GM18951 (cell line): ENCODE results near the gene FANCE.

Experiments
- POLR2A ChIP-seq: IDR thresholded peaks from 4 replicates; pipeline ENCODE4 v1.6.1; 2011; ENCODE audit warnings: mild to moderate bottlenecking; ENCODE audit not compliant: insufficient read length, insufficient read depth; ENCODE audit errors: extremely low read depth
- in situ Hi-C: fragments of 300-500 bp; cut with MboI; formaldehyde crosslinking; loops from one replicate; pipeline ENCODE4 v1.12.0; 2022; ENCODE audit warnings: low sequenced_read_pairs, mixed read lengths, inconsistent platforms; ENCODE audit not compliant: unreplicated experiment

FANCE gene

DNA sequence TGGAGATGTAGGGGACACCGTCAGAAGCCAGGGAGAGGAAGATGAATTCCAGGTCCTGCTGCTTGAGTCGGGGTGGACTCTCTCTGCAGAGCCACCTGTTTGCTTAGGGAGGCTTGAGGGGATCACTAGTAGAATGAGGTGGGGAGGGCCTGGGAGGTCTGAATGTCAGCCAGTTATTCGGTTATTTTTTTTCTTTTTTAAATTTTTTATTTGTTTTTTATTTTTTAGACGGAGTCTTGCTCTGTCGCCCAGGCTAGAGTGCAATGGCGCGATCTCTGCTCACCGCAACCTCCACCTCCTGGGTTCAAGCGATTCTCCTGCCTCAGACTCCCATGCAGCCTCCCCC is 36.4 kb downstream of the FANCE start:
- in situ Hi-C loops, result no loop called here
- no peak for TF ChIP-seq POLR2A

DNA sequence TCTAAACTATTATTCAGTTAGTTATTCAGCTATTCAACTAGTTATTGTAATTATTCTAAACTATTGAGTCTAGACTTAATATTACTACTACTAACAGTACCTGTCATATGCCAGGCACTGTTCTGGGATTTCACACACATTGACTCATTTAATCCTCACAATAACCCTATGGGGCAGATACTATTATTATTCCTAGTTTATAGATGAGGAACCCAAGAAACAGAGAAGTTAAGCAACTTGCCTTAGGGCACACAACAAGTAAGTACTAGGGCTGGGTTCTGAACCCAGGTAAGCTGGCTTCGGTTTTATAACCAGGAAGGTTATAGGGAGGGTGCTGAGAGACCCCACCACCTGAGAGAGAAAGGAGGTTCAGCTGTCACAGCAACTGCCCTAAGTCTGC is 36.9 kb downstream of the FANCE start:
- no peak for TF ChIP-seq POLR2A
- in situ Hi-C loops, result no loop called here

DNA sequence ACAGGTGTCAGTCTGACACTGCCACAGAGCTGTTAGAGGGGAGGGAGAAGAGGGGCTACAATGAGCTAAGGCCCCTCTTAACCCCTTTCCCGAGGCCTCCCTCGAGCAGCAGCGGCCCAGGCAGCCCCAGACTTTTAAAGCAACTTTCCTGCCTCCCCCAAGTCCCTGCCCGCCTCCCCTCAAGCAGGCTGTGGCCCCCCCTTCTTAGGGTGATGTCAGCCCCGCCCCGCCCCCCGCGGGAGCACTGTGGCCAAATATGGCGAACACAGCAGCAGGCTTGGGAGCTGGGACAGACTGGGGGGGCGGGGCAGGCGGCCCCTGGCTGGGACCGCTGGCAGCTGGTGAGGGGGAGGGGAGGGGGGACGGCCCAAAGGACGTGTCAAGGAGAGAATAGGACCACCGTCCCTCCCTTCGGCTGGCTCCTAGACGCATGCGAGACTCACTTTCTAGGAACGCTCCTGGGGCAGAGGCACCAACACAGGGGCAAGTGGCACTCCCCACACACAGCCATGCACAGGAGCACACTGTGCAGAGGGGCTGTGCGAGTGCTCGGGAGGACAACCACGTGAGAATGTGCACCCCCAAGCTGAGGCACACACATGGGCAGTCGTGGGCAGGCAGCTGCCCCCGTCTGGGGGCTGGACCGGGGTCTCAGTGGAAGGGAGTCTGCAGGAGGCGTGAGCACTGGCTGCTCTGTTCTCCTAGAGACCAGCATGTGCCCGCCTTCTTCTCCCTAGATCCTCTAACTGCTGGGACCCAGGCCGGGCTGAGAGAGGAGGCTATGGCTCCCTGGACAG is 38.1 kb downstream of the FANCE start:
- in situ Hi-C loops, result no loop called here

DNA sequence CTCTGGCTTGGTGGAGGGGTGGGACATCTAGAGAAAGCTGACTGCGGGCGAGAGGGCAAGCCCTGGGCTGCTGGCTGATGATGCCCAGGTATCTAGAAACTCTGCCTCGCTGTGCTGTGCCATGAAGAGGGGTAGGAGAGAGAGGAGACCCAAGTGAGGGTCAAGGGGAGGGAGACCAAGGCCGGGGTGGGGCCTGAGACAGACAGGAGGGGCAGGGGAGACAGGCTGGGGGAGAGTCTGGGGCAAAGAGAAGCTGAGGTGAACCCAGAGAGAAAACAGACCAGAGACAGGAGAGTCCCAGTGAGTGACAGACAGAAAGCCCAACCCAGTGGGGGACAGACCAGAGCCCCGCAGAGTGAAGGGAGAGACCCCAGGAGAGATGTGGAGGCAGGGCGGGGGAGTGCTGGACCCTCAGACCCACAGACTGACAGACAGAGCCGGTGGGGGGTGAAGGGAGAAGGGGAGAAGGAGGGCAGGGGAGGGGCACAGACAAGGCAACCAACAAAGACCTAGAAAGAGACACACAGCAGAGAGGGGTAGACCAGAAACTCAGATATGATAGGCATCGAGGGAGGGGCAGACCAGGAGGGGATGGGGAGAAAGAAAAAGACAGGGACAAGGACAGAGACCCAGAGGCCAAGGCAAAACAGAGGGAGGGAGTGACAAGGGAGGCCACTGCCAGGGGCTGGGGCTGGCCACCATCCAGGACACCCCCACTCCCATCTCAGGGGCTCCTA is 38.9 kb downstream of the FANCE start:
- TF ChIP-seq POLR2A, result no peak
- in situ Hi-C loops, result no loop called here

More for the DNA sequence above, 38.1 kb downstream of the FANCE start:
- TF ChIP-seq POLR2A, result no peak

DNA sequence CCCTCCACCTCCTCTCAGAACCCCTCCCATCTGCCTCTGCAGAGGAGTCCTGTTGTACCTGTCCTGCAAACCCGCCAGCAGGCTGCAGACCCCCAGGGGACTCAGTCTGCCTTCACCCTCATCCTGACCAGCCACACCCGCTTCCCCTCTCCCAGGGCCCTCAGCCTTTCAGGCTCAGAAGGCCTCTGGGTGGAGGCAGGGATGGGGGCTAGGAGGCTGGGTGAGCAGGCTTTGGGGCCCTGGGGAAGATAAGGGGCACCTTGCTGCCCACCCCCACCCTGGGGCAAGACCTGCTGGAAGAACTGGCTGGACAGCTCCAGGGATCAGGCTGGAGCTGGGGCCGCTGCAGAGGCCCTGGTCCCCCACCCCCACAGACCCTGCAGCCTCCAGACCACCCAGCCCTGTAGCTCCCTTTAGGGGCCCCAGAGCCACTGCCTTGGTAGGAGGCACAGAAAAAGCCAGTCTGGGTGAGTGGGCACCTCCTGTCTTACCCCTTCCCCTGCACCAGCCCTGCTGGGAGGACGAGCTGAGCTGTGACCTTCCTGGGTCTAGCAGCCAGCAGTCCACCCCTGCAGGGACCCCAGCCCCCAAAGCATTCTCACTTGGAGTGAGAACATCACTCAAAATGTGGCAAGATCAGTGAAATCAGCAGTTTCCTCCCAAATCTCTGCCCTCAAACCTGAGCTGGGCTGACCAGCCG is 39.6 kb downstream of the FANCE start:
- TF ChIP-seq POLR2A, result no peak
- in situ Hi-C loops, result no loop called here

DNA sequence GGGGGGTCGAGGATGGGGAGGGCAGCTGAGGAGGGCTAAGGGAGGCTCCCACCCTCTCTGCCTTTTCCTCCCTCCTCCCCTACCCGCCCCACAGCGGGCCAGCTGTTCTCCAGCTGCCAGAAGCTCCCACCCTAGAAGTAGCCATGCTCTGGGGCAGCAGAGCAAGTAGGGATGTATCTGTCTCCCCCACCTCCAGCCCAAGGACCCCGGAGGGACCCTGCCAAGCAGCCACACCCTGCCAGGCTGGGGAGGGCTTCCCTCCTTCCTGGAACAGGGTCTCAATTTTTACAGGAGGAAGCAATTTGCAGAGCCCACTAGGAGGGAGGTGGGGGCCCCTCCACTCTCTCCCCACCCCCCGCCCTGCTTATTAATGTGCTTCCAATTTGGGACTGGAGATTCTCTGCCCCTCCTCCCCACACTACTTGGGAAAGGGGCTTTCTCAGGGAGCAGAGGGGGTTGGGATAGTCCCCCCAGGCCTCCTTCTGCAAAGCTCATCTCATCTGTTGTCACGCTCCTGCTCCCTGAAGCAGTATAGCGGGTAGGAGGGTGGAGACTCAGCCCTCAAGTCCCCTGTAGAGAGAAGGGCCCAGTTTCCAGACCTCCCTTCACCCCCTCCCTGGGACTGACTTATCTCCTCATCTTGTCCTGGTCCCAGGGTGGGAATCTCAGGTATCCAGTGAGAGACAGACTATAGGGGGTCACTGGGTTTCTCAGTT is 40.3 kb downstream of the FANCE start:
- no peak for TF ChIP-seq POLR2A
- in situ Hi-C loops, result no loop called here

DNA sequence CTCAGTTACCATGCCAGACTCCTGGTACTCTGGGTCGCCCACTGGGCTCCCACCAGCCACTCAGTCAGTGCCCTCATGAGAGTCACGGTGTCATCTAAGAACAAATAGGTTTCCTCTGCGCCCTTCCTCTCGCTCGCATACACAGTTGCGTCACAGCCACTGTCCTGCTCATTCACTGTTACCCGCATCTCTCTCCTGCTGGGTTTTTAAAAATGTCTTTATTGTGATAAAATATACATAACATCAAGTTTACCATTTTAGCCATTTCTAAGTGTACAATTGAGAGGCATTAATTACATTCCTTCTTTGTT is 40.8 kb downstream of the FANCE start:
- in situ Hi-C loops, result no loop called here
- no peak for TF ChIP-seq POLR2A

DNA sequence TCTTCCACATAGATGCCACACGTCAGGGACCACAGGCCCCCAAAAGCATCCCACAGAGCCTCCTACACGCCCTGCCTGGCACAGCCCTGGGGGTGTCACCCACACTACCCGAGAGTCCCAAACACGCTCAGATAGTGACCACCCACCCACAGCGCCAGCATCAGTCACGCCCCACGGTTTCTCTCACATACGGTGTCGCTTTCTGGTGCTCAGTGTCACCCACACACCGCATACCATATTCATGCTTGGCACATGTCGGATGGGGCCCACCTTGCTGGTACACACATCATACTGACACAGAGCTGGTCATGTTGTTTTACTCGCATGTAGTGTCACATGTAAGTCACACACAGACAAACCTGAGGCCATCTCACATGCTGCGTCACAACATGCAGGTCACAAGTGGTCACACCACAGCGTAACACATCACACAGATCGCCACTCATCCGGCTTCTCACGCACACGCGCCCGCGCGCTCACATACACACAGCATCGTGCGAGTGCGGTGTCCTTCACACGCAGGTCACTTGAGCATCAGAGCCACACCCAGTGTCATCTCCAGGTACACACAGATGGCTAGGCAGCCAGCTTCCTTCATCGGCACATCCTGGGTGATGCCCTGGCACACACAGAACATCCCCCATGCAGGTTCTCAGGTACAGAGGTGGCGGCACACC is 41.3 kb downstream of the FANCE start:
- no peak for TF ChIP-seq POLR2A
- in situ Hi-C loops, result no loop called here

DNA sequence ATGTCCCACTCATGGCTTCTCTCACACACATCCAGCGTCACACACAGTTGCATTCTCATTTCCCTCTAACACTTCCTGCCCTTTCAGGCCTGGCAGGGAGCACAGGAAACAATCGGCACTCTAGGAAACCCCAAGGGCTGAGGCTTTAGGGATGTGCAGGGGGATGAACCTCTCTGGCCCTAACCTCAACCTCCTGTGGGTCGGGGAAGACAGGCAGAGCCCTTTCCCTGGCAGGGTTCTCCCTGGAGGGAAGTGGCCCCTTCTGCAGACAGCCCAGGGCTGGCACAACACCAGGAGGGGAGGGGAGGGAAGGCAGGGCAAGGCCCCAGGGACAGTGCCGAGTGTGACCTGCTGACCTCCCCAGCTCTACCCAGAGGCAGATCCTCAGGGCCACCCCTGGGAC is 42.0 kb downstream of the FANCE start:
- no peak for TF ChIP-seq POLR2A

DNA sequence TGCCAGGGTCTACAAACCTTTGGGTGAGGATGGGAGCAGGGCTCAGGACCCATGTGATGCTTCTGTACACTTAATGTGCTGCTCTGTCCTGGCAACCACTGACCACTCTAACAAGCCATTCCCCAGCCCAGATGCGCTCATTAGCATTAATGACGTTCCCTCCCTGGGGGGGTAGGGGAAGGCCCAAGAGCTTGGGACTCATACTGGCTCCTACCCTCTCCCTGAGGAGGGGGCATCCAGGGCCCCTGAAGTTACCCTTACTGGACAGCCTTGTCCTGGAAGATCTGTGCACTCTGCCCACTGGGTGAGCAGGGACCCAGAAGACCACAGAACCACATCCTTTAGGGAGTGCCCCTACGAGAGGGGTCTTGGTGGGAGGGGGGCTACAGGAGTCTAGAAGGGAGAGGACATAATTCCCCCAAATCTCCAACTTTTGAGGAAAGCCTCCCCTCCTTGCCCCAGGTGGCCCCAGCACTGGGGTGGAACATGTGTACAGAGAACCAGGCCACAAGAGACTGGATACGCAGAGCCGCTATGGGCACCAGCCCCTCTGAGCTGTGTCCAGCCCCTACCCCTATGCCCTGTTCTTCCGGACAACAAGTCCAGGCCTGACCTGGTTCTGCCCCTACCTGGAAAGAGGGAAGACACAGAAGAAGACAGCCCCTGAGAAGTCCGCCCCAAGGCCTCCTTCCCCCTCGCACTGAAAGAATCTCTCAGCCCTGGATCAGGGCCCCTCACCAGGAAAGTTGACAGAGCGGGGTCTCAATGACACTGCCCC is 43.3 kb downstream of the FANCE start:
- no peak for TF ChIP-seq POLR2A
- in situ Hi-C loops, result no loop called here

More for the DNA sequence above, 42.0 kb downstream of the FANCE start:
- in situ Hi-C loops, result no loop called here

DNA sequence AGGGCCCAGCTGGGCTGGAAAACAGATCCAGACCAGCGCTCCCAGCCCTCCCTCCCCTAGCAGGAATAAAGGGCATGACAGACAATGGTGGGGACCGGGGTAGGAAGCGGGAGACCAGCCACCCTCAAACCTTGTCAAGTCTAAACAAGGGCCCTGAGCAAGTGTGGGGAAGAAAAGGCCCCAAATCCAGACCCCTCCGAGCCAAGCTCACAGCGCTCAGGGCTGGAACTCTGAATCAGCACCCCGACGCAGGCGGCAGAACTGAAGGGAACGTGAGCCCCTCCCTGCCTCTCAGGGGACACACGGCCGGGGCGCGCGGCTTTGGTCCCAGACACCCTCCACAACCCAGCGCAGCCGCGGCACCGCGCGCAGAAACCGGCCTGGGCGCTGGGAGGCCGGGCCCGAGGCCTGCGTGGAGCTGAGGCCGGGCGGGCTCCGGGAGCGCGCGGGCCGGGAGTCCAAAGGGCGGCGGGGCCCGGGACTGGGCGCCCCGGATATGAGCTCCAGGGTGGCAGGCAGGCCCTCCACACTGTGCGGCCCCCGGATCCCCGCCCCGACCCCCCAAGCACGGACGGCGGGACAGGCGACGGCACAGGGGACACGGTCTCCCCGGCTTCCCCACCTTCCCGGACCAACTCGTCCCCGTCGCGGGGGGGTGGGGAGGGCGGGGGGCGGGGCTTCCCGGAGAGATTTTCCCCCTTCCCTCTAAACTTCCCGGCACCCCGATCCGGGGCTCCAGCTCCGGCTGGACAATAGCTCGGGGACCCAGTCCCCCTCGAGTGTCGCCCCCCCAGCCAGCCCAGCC is 44.1 kb downstream of the FANCE start:
- TF ChIP-seq POLR2A, result no peak
- in situ Hi-C loops, result no loop called here
